Measurements from ENCODE around the gene FRYL. TPM values are rescaled to one million over a fixed set of nuclear protein-coding genes. Genes with fewer than 3 reads are reported as not detected.
"Not testable (repeated sequence)": the region's sequence is repeated elsewhere in the genome, so short reads cannot be mapped to it uniquely, and the experiment has no call there.

Gene FRYL
- total RNA-seq = 60.6 and 82.3 TPM in 2 replicates
- 15.7 and 19.0 TPM in 2 replicates for polyA plus RNA-seq

- H3K27me3 ChIP-seq = no peaks in the 10 kb centered on the region
- H3K9me2 ChIP-seq (replicated peaks; ENCODE audit: insufficient read depth) = no peaks in the 10 kb centered on the region
- H2AFZ ChIP-seq = peak within 1 kb of the TSS; percentile 67
- H3K79me2 ChIP-seq = peaks cover 39% of the 10 kb centered on the region
- WGBS (ENCODE audit: low lambda C conversion rate, missing lambda C conversion rate) = 2% methylated on average over 43 of the region's 51 CpGs
- peaks cover 23% of the 10 kb centered on the region for H3K4me1 ChIP-seq (ENCODE audit: insufficient read depth)
- peak within 1 kb of the TSS; percentile 93 for H3K27ac ChIP-seq
- H3K9me3 ChIP-seq (ENCODE audit: low read depth) = no peaks in the 10 kb centered on the region
- TF ChIP-seq EZH2 (IDR thresholded peaks at IDR 0.05; ENCODE audit: borderline replicate concordance) (no peak), CTCF (IDR thresholded peaks at IDR 0.05; ENCODE audit: poor library complexity) (no peak)
- H3K4me3 ChIP-seq = peak within 1 kb of the TSS; percentile 63
- H4K20me1 ChIP-seq (ENCODE audit: insufficient read depth, poor library complexity, severe bottlenecking) = peaks cover 31% of the 10 kb centered on the region
- peak; percentile 99 for DNase-seq (ENCODE audit: low spot score)
- no peaks in the 10 kb centered on the region for H3K36me3 ChIP-seq (replicated peaks; ENCODE audit: insufficient read depth, low read depth)
- H3K4me2 ChIP-seq = peak within 1 kb of the TSS; percentile 77
Measured at GRCh38 chr4:48779998-48780864, at the start of gene FRYL. FRYL (minus strand) TSS chr4:48780279; CDS start chr4:48634410, 145,869 bp downstream.

DNA sequence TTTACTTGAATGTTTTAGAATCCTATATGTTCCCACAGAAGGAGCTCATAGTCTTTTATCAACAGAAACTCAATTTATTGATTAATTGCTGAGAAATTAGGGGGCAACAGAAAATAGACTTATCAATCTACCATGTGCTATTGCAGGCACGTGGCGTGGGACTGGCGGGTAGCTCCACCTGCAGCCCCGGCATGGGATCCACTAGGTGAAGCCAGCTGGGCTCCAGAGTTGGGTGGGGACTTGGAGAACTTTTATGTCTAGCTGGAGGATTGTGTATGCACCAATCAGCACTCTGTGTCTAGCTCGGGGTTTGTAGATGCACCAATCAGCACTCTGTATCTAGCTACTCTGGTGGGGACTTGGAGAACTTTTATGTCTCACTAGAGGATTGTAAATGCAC lies 47.5 kb upstream of the FRYL start:
- TF ChIP-seq EZH2 (IDR thresholded peaks at IDR 0.05; ENCODE audit: borderline replicate concordance) (no peak), EZH2phosphoT487 (IDR thresholded peaks at IDR 0.05; ENCODE audit: low read depth, severe bottlenecking, unreplicated experiment) (no peak), CTCF (IDR thresholded peaks at IDR 0.05; ENCODE audit: poor library complexity) (no peak)
- Histone ChIP-seq H3K9me2 (replicated peaks; ENCODE audit: insufficient read depth) (no peaks in the 10 kb centered on the region), H3K79me2 (peaks cover 15% of the 10 kb centered on the region), H2AFZ (no peak overlapping the region), H4K20me1 (ENCODE audit: insufficient read depth, poor library complexity, severe bottlenecking) (peaks cover under 1% of the 10 kb centered on the region), H3K27ac (no peak overlapping the region), H3K27me3 (no peaks in the 10 kb centered on the region), H3K36me3 (replicated peaks; ENCODE audit: insufficient read depth, low read depth) (no peaks in the 10 kb centered on the region), H3K4me2 (no peak overlapping the region), H3K4me3 (no peak overlapping the region), H3K9me3 (ENCODE audit: low read depth) (no peaks in the 10 kb centered on the region), H3K4me1 (ENCODE audit: insufficient read depth) (peaks cover 4% of the 10 kb centered on the region)
- DNase-seq (ENCODE audit: low spot score) = no peak
- 93% methylated on average over 5 of the region's 5 CpGs for WGBS (ENCODE audit: low lambda C conversion rate, missing lambda C conversion rate)

DNA sequence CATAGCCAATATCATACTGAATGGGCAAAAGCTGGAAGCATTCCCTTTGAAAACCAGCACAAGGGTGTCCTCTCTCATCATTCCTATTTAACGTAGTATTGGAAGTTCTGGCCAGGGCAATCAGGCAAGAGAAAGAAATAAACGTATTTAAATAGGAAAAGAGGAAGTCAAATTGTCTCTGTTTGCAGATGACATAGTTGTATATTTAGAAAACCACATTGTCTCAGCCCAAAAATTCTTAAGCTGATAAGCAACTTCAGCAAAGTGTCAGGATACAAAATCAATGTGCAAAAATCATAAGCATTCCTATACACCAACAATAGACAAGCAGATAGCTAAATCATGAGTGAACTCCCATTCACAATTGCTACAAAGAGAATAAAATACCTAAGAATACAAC lies 41.4 kb upstream of the FRYL start:
- H3K4me3 ChIP-seq, H3K27ac ChIP-seq: not testable (repeated sequence)
- WGBS (ENCODE audit: low lambda C conversion rate, missing lambda C conversion rate) = 81% methylated on average over 2 of the region's 2 CpGs

GRCh38 chr4:48816971-48817370 lies 36.9 kb upstream of the FRYL start:
- Histone ChIP-seq H3K79me2 (no peaks in the 10 kb centered on the region), H3K4me1 (ENCODE audit: insufficient read depth) (no peaks in the 10 kb centered on the region), H3K9me3 (ENCODE audit: low read depth) (no peaks in the 10 kb centered on the region), H4K20me1 (ENCODE audit: insufficient read depth, poor library complexity, severe bottlenecking) (no peaks in the 10 kb centered on the region), H3K4me2 (no peak overlapping the region), H2AFZ (no peak overlapping the region), H3K27me3 (no peaks in the 10 kb centered on the region), H3K36me3 (replicated peaks; ENCODE audit: insufficient read depth, low read depth) (no peaks in the 10 kb centered on the region), H3K27ac (no peak overlapping the region), H3K4me3 (no peak overlapping the region), H3K9me2 (replicated peaks; ENCODE audit: insufficient read depth) (no peaks in the 10 kb centered on the region)
- no peak for DNase-seq (ENCODE audit: low spot score)
- WGBS (ENCODE audit: low lambda C conversion rate, missing lambda C conversion rate) = 94% methylated on average over 6 of the region's 6 CpGs
- no peak for TF ChIP-seq CTCF (IDR thresholded peaks at IDR 0.05; ENCODE audit: poor library complexity)
- no peak for TF ChIP-seq EZH2 (IDR thresholded peaks at IDR 0.05; ENCODE audit: borderline replicate concordance)
- TF ChIP-seq EZH2phosphoT487 (IDR thresholded peaks at IDR 0.05; ENCODE audit: low read depth, severe bottlenecking, unreplicated experiment) = no peak

More for the DNA sequence above, 41.4 kb upstream of the FRYL start:
- not testable (repeated sequence) for H2AFZ ChIP-seq; H3K4me1 ChIP-seq (ENCODE audit: insufficient read depth); H3K79me2 ChIP-seq; H4K20me1 ChIP-seq (ENCODE audit: insufficient read depth, poor library complexity, severe bottlenecking); H3K36me3 ChIP-seq (replicated peaks; ENCODE audit: insufficient read depth, low read depth); H3K9me2 ChIP-seq (replicated peaks; ENCODE audit: insufficient read depth); H3K27me3 ChIP-seq; H3K4me2 ChIP-seq; DNase-seq (ENCODE audit: low spot score); H3K9me3 ChIP-seq (ENCODE audit: low read depth)

GRCh38 chr4:48816297-48816696 lies 36.2 kb upstream of the FRYL start:
- not testable (repeated sequence) for H3K9me3 ChIP-seq (ENCODE audit: low read depth); H3K9me2 ChIP-seq (replicated peaks; ENCODE audit: insufficient read depth); H2AFZ ChIP-seq; H3K4me3 ChIP-seq; H3K36me3 ChIP-seq (replicated peaks; ENCODE audit: insufficient read depth, low read depth); DNase-seq (ENCODE audit: low spot score); H3K27ac ChIP-seq; H3K27me3 ChIP-seq; H3K4me1 ChIP-seq (ENCODE audit: insufficient read depth); H3K4me2 ChIP-seq; H4K20me1 ChIP-seq (ENCODE audit: insufficient read depth, poor library complexity, severe bottlenecking); H3K79me2 ChIP-seq
- WGBS (ENCODE audit: low lambda C conversion rate, missing lambda C conversion rate) = 90% methylated on average over 7 of the region's 7 CpGs

Data from hepatocyte (in vitro differentiated cells).